K562 (cell line): ENCODE results near the gene NEUROD2. TPM values are rescaled to one million over a fixed set of nuclear protein-coding genes. Genes with fewer than 3 reads are reported as not detected.
A peak's percentile ranks its signal among the peaks of the same experiment; 100 is the strongest.

Experiments used
- ATAC-seq: fragments of 200-7000 bp; cut with Tn5 transposase; 3 replicates; pipeline ENCODE4 v1.9.1; 2020; ENCODE audit warnings: moderate library complexity
- BruUV-seq: library from RNA; stranded (reverse); fragments of 400-500 nt; replicated peaks from 2 replicates; lab custom pipeline; 2021; lab: Mats Ljungman, UMichigan
- CTCF ChIA-PET: fragments of 300-600 bp; formaldehyde crosslinking; extraction: SDS; loops from one replicate; lab custom pipeline; 2021; ENCODE audit warnings: low intra/inter-chr PET ratio; lab: Yijun Ruan, JAX
- POLR2A ChIA-PET: fragments of 300-600, 350-650 bp; sonication (Branson Sonifier 250); formaldehyde crosslinking; extraction: SDS; loops from one replicate; lab custom pipeline; 2021; ENCODE audit warnings: antibody characterized with exemption, inconsistent platforms; lab: Yijun Ruan, JAX
- DNase-seq, 4 experiments: peaks; one replicate each; pipeline versions ENCODE4 v3.0.0 to v3.0.0-alpha.2; 2011 to 2018; ENCODE audit warnings: low spot score in 3 of 4, mixed read lengths in 3 of 4; ENCODE audit errors: extremely low read depth in 1 of 4
- FAIRE-seq: peaks from 2 replicates; lab custom pipeline; 2011; peaks lifted over from hg19 to GRCh38; lab: Jason Lieb, UNC
- H2AFZ ChIP-seq: 2 replicates; pipeline ENCODE4 v1.6.0; 2011; ENCODE audit warnings: low read depth, low read length, control low read depth, inconsistent platforms
- H3K27ac ChIP-seq: fragments of 200-600 bp; 3 replicates; pipeline ENCODE4 v1.8.0; 2011; ENCODE audit warnings: low read depth, mild to moderate bottlenecking, control low read depth, inconsistent platforms, low read length, moderate library complexity, mixed read lengths; ENCODE audit errors: extremely low read depth
- H3K27me3 ChIP-seq, 2 experiments: fragments of 300-600 bp in 1 of 2; 2 replicates in 1 of 2; 3 replicates in 1 of 2; pipeline versions ENCODE4 v1.6.0 to v1.8.0; 2011; ENCODE audit warnings: inconsistent platforms in 2 of 2, low read length in 2 of 2, mild to moderate bottlenecking in 1 of 2, mixed read lengths in 1 of 2, moderate library complexity in 1 of 2; ENCODE audit not compliant: control insufficient read depth in 2 of 2, insufficient read depth in 2 of 2
- H3K36me3 ChIP-seq: fragments of 300-600 bp; 3 replicates; pipeline ENCODE4 v1.8.0; 2011; ENCODE audit warnings: mild to moderate bottlenecking, low read length, inconsistent platforms; ENCODE audit not compliant: control insufficient read depth, insufficient read depth
- H3K4me1 ChIP-seq, 2 experiments: fragments of 200-600 bp in 1 of 2; replicated peaks in 1 of 2; 2 replicates in 1 of 2; 3 replicates in 1 of 2; pipeline versions ENCODE4 v1.5.1 to v1.8.0; 2011; ENCODE audit warnings: inconsistent platforms in 2 of 2, low read length in 2 of 2, mild to moderate bottlenecking in 1 of 2, mixed read lengths in 1 of 2, moderate library complexity in 1 of 2; ENCODE audit not compliant: control insufficient read depth in 2 of 2, insufficient read depth in 2 of 2
- H3K4me2 ChIP-seq: 2 replicates; pipeline ENCODE4 v1.6.1; 2011; ENCODE audit warnings: low read length, control low read depth, inconsistent platforms, mixed read lengths; ENCODE audit not compliant: insufficient read depth
- H3K4me3 ChIP-seq: fragments of 200-600 bp; sonication (generic), shearing (Covaris generic); 2 replicates; pipeline ENCODE4 v1.5.1; 2016; ENCODE audit warnings: control low read depth, inconsistent platforms
- H3K79me2 ChIP-seq: fragments of 200-600 bp; 3 replicates; pipeline ENCODE4 v1.8.0; 2011; ENCODE audit warnings: low read length, inconsistent platforms; ENCODE audit not compliant: control insufficient read depth, insufficient read depth
- H3K9ac ChIP-seq, 2 experiments: 2 replicates each; pipeline versions ENCODE4 v1.6.0 to v1.6.1; 2011; ENCODE audit warnings: low read depth in 2 of 2, low read length in 2 of 2, control low read depth in 1 of 2, inconsistent platforms in 1 of 2, mild to moderate bottlenecking in 1 of 2, mixed read lengths in 1 of 2; ENCODE audit not compliant: insufficient read depth in 1 of 2
- H3K9me1 ChIP-seq: one replicate; pipeline ENCODE4 v1.6.0; 2011; ENCODE audit warnings: inconsistent platforms, mild to moderate bottlenecking, low read length, moderate library complexity; ENCODE audit not compliant: control insufficient read depth, insufficient read depth
- H3K9me3 ChIP-seq: replicated peaks from 2 replicates; pipeline ENCODE4 v1.5.1; 2011; ENCODE audit warnings: low read depth, low read length, inconsistent platforms; ENCODE audit not compliant: control insufficient read depth, insufficient read depth
- H4K20me1 ChIP-seq: replicated peaks from 2 replicates; pipeline ENCODE4 v1.6.1; 2011; ENCODE audit warnings: low read length, inconsistent platforms, mixed read lengths; ENCODE audit not compliant: control insufficient read depth, insufficient read depth
- CXXC5 ChIP-seq: fragments of 250-450 bp; sonication (Bioruptor Pico); IDR thresholded peaks from 2 replicates; pipeline ENCODE4 v1.8.0; 2022; ENCODE audit warnings: inconsistent platforms, mild to moderate bottlenecking, moderate library complexity
- HNRNPL ChIP-seq: fragments of 200-400 bp; formaldehyde crosslinking; IDR thresholded peaks from 2 replicates; pipeline ENCODE4 v1.6.1; 2017; ENCODE audit warnings: low read depth, mild to moderate bottlenecking, low read length
- NR2C1 ChIP-seq, 2 experiments: fragments of 450-650 bp; IDR thresholded peaks; 2 replicates each; pipeline ENCODE4 v1.6.1; 2017; ENCODE audit warnings: mild to moderate bottlenecking in 2 of 2, antibody characterized with exemption in 1 of 2, inconsistent platforms in 1 of 2, missing compliant biosample characterization in 1 of 2, missing genetic modification characterization in 1 of 2
- NR2C2 ChIP-seq, 2 experiments: fragments of 200-800 bp in 1 of 2; sonication (Bioruptor generic) in 1 of 2; sonication (generic) in 1 of 2; formaldehyde crosslinking in 1 of 2; IDR thresholded peaks; 2 replicates each; pipeline versions ENCODE4 v1.6.1 to v1.8.0; 2016 to 2022; ENCODE audit warnings: mild to moderate bottlenecking in 1 of 2, missing compliant biosample characterization in 1 of 2, missing genetic modification characterization in 1 of 2, missing genetic modification reagents in 1 of 2
- THAP7 ChIP-seq: fragments of 250-450 bp; sonication (Bioruptor Pico); IDR thresholded peaks from 2 replicates; pipeline ENCODE4 v1.5.0; 2021
- ZNF165 ChIP-seq: fragments of 250-450 bp; sonication (Bioruptor Pico); IDR thresholded peaks from 2 replicates; pipeline ENCODE4 v1.4.0; 2020; ENCODE audit warnings: borderline replicate concordance
- ZNF780A ChIP-seq: fragments of 250-450 bp; sonication (Bioruptor Pico); IDR thresholded peaks from 2 replicates; pipeline ENCODE4 v1.5.0; 2021; ENCODE audit warnings: mild to moderate bottlenecking
- WGBS: fragments of 100-300 bp; shearing (Covaris generic); methylation state at CpG from one replicate; pipeline ENCODE4 v1.1.6; 2016; ENCODE audit warnings: low coverage, mixed read lengths; ENCODE audit not compliant: insufficient coverage; ENCODE audit errors: missing lambda C conversion rate; 5-methylcytosine and 5-hydroxymethylcytosine counted together
- in situ Hi-C: fragments of 300-500 bp; cut with MboI; formaldehyde crosslinking; loops from 4 replicates; pipeline ENCODE4 v1.15.0; 2018; ENCODE audit warnings: inconsistent platforms, mixed read lengths
- intact Hi-C: fragments of 100-400 bp; cut with micrococcal nuclease; formaldehyde crosslinking; loops from 2 replicates; pipeline ENCODE4 v1.14.2; 2022
- polyA plus RNA-seq, 8 experiments: library from polyadenylated mRNA; depleted of rRNA in 4 of 8; stranded (reverse) in 5 of 8; unstranded in 3 of 8; fragments of >200 nt; fragmentation: Nextera tagmentation in 2 of 8; fragmentation: Illumina TruSeq in 1 of 8; extraction: Ambion mirVana in 2 of 8; extraction: Trizol in 1 of 8; gene quantifications; 2 replicates each; pipeline versions ENCODE4 v1.2.1 to v1.2.3, GENCODE V29; 2011 to 2014; ENCODE audit warnings: inconsistent platforms in 1 of 8, missing spikeins in 1 of 8
- total RNA-seq, 7 experiments: library from RNA; depleted of rRNA in 6 of 7; stranded (reverse); fragments of >200 nt in 6 of 7; fragmentation: Illumina TruSeq in 2 of 7; extraction: Trizol in 2 of 7; gene quantifications; 2 replicates each; pipeline versions ENCODE4 v1.2.1 to v1.2.3, GENCODE V29; 2011 to 2021; ENCODE audit warnings: low replicate concordance in 1 of 7

NEUROD2 gene
- total and polyA plus RNA-seq, 9 of the 15 experiments (the other 6 are each of a cell fraction or from before 2014, with no cell fraction given): not detected

- 0 out of 2 replicates have a peak overlapping the region, but pooled peaks have one; percentile 46 for H2AFZ ChIP-seq
- H4K20me1 ChIP-seq: no peaks in the 10 kb centered on the region
- BruUV-seq: no TSS peak
- peak overlapping the region in 1 of 2 experiments; percentile 41; a peak in 2 of 4 replicates for H3K9ac ChIP-seq
- no peak overlapping the region for H3K27ac ChIP-seq
- H3K4me3 ChIP-seq: no peak overlapping the region
- intact Hi-C loops (no loop called here), in situ Hi-C loops (no loop called here)
- WGBS: 65% methylated on average over 8 of the region's 8 CpGs
- no peaks in the 10 kb centered on the region; the same call in 2 of the 3 replicates for H3K36me3 ChIP-seq
- no peak for FAIRE-seq
- no peaks in the 10 kb centered on the region for H3K27me3 ChIP-seq
- TF ChIP-seq NR2C2 (CRISPR knock-in tag; IDR thresholded peaks at IDR 0.05): 0 out of 2 replicates have a peak, but pooled peaks have one; percentile 28
- peak; percentile 77 for TF ChIP-seq NR2C2 (tag; IDR thresholded peaks at IDR 0.05)
- no peak for TF ChIP-seq THAP7 (CRISPR knock-in tag)
- peak; percentile 89 for TF ChIP-seq NR2C1 (IDR thresholded peaks at IDR 0.05)
- TF ChIP-seq NR2C1 (tag; IDR thresholded peaks at IDR 0.05): peak; percentile 87
- no peak for TF ChIP-seq HNRNPL
- TF ChIP-seq ZNF165 (CRISPR knock-in tag): no peak
- no peak for TF ChIP-seq ZNF780A (CRISPR knock-in tag)
- TF ChIP-seq CXXC5 (CRISPR knock-in tag): no peak
- POLR2A ChIA-PET: interaction anchor here (0.5 to 1.2 kb wide), 6 partner anchors 9 to 437 kb away, joined by 3 to 5 read pairs (median 4); no protein-coding TSS in a partner anchor
- H3K4me1 ChIP-seq: peaks cover 23 to 40% of the 10 kb centered on the region in 2 experiments
- no peaks in the 10 kb centered on the region for H3K9me3 ChIP-seq
- no peaks in the 10 kb centered on the region for H3K9me1 ChIP-seq
- no peak overlapping the region for H3K4me2 ChIP-seq
- ATAC-seq: no peak
- CTCF ChIA-PET: interaction anchor here (0.6 to 2.0 kb wide), 3 partner anchors 12 to 35 kb away, joined by 3 to 12 read pairs (median 3); partner anchors contain the start of gene PNMT
- peaks cover 17% of the 10 kb centered on the region for H3K79me2 ChIP-seq
- DNase-seq: no peak
Measured at GRCh38 chr17:39633570-39634183, 26.0 kb upstream of the NEUROD2 start.
